ENCODE data around the gene HMGCL. TPM values are rescaled to one million over a fixed set of nuclear protein-coding genes. Genes with fewer than 3 reads are reported as not detected.
"Not testable (repeated sequence)": the region's sequence is repeated elsewhere in the genome, so short reads cannot be mapped to it uniquely, and the experiment has no call there.

HMGCL gene
- total RNA-seq, 2 experiments from 2014 or later = 44.9 to 46.0 TPM

DNA sequence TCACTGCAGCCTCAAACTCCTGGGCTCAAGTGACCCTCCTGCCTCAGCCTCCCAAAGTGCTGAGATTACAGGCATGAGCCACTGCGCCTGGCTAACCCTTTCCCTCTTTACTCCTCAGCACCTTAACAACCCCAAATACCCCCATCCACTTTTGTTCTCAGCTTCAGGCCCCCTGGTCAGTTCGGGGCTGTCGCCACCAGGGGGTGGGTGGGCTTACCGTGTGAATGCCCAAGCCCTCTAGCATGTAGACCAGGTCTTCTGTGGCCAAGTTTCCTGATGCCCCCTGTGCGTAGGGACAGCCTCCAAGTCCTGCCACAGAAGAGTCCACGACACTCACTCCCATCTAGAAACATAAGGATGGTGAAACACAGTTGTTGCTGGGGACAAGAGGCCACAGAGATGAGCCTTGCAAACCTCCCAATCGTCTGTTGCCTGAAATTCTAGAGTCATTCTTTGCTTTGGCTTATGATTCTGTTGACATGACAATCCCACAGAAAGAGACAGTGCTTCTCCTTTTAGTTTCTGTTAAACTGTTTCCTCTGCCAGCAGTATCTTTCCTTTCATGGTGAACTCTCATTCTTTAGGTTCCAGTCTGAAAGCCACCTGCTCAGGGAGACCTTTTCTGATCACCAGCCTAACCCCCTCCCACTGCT lies 20.9 kb downstream of the HMGCL start:
- DNase-seq (no peak), ATAC-seq (no peak)
- POLR2A ChIA-PET = interaction anchor here (0.7 kb wide), 1 partner anchor 24 kb away, joined by 3 read pairs; no protein-coding TSS in a partner anchor
- Mint-ChIP-seq H3K27me3 (no peaks in the 10 kb centered on the region), H3K9me3 (no peaks in the 10 kb centered on the region), H3K4me3 (no peak overlapping the region), H3K4me1 (ENCODE audit: low read depth) (peaks cover 8% of the 10 kb centered on the region), H3K36me3 (ENCODE audit: low read depth) (peaks cover 5% of the 10 kb centered on the region), H3K27ac (no peak overlapping the region)
- intact Hi-C loops (cut with micrococcal nuclease) = loop anchor here (5.0 kb wide), 1 partner anchor 63 kb away; the partner anchor contains the start of gene FUCA1
- TF ChIP-seq, protein P1, sequence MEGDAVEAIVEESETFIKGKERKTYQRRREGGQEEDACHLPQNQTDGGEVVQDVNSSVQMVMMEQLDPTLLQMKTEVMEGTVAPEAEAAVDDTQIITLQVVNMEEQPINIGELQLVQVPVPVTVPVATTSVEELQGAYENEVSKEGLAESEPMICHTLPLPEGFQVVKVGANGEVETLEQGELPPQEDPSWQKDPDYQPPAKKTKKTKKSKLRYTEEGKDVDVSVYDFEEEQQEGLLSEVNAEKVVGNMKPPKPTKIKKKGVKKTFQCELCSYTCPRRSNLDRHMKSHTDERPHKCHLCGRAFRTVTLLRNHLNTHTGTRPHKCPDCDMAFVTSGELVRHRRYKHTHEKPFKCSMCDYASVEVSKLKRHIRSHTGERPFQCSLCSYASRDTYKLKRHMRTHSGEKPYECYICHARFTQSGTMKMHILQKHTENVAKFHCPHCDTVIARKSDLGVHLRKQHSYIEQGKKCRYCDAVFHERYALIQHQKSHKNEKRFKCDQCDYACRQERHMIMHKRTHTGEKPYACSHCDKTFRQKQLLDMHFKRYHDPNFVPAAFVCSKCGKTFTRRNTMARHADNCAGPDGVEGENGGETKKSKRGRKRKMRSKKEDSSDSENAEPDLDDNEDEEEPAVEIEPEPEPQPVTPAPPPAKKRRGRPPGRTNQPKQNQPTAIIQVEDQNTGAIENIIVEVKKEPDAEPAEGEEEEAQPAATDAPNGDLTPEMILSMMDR (IDR thresholded peaks at IDR 0.05) = no peak
- CTCF ChIA-PET = interaction anchor here (1.2 kb wide), 1 partner anchor 32 kb away, joined by 3 read pairs; no protein-coding TSS in a partner anchor

DNA sequence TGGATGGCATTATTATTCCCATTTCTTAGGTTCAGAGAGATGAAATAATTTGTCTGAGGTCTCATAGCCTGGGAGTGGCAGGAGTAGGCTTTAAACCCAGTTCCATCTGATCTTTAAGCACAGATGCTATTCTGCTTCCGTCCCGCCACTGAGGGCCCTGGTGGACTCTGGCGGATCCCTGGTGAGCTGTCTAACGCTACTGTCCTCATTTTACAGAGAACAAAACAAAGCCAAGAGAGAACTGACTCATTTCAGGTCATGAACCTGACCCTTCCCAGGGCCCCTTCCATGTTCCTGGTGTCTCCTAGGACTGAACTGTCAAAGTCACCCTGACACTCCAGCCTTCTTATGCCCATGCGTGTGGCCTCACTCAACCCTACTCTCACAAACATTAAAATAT lies 21.6 kb downstream of the HMGCL start:
- H3K9me3 Mint-ChIP-seq = no peaks in the 10 kb centered on the region
- peaks cover 7% of the 10 kb centered on the region for H3K36me3 Mint-ChIP-seq (ENCODE audit: low read depth)
- intact Hi-C loops (cut with micrococcal nuclease) = loop anchor here (5.0 kb wide), 1 partner anchor 64 kb away; the partner anchor contains the start of gene FUCA1
- no peak for DNase-seq
- TF ChIP-seq, protein P1 (IDR thresholded peaks at IDR 0.05) = no peak
- peaks cover 10% of the 10 kb centered on the region for H3K4me1 Mint-ChIP-seq (ENCODE audit: low read depth)
- ATAC-seq = no peak
- H3K27me3 Mint-ChIP-seq = no peaks in the 10 kb centered on the region
- H3K27ac Mint-ChIP-seq = no peak overlapping the region
- CTCF ChIA-PET = interaction anchor here (2.5 kb wide), 1 partner anchor 113 kb away, joined by 13 read pairs; no protein-coding TSS in a partner anchor
- POLR2A ChIA-PET = interaction anchor here (0.7 kb wide), 1 partner anchor 23 kb away, joined by 3 read pairs; no protein-coding TSS in a partner anchor
- no peak overlapping the region for H3K4me3 Mint-ChIP-seq

DNA sequence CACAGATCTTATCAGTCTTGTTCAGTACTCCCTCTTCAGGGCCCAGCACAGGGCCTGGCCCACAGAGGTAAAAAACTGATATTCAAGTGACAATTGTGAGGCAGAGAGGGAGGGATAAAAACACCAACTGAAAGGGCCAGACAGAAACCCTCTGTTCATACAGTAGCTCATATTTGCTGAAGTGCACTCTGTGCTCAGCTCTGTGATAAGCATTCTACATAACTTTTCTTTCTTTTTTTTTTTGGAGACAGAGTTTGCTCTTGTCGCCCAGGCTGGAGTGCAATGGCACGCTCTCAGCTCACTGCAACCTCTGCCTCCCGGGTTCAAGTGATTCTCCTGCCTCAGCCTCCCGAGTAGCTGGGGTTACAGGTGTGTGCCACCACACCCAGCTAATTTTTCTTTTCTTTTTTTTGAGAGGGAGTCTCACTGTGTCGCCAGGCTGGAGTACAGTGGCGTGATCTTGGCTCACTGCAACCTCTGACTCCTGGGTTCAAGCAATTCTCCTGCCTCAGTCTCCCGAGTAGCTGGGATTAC lies 22.4 kb downstream of the HMGCL start:
- ChIA-PET CTCF (interaction anchor here (0.5 to 5.5 kb wide), 7 partner anchors 8 to 496 kb away, joined by 3 to 47 read pairs (median 6); no protein-coding TSS in a partner anchor), POLR2A (interaction anchor here (1.6 to 16.5 kb wide), 4 partner anchors 10 to 24 kb away, joined by 3 to 168 read pairs (median 16); partner anchors contain the start of genes LYPLA2 and PITHD1)
- ATAC-seq, H3K9me3 Mint-ChIP-seq, H3K27me3 Mint-ChIP-seq, H3K4me3 Mint-ChIP-seq, H3K27ac Mint-ChIP-seq, DNase-seq: not testable (repeated sequence)
- Mint-ChIP-seq H3K36me3 (ENCODE audit: low read depth) (peaks cover 12% of the 10 kb centered on the region), H3K4me1 (ENCODE audit: low read depth) (peaks cover 13% of the 10 kb centered on the region)
- intact Hi-C loops (cut with micrococcal nuclease) = loop anchor here (5.0 kb wide), 1 partner anchor 64 kb away; the partner anchor contains the start of gene FUCA1

DNA sequence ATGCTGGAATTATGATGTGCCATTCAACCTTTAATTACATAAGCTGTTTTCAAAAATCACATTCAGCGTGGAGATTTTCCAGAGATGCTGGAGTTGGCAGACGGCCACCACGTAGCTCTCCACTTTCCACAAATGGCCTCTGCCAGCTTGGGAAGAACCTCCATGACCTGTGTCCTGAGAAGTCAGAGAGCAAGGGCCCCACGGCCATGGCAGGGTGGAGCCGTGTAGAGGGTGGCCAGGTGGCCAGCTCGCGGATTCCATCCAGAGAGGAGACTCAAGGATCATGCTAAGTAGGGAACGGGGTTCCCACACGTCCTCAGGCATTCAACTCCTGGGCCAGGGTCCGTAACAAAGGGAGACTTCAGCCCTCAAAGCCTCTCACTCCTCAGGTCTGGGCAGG lies 23.4 kb downstream of the HMGCL start:
- Mint-ChIP-seq H3K4me3 (peak overlapping the region; percentile 92), H3K4me1 (ENCODE audit: low read depth) (peaks cover 13% of the 10 kb centered on the region), H3K9me3 (no peaks in the 10 kb centered on the region), H3K36me3 (ENCODE audit: low read depth) (peaks cover 17% of the 10 kb centered on the region), H3K27ac (no peak overlapping the region), H3K27me3 (no peaks in the 10 kb centered on the region)
- intact Hi-C loops (cut with micrococcal nuclease) = loop anchor here (5.0 kb wide), 1 partner anchor 65 kb away; the partner anchor contains the start of gene FUCA1
- TF ChIP-seq, protein P1 (IDR thresholded peaks at IDR 0.05) = no peak
- ChIA-PET CTCF (interaction anchor here (1.0 to 5.5 kb wide), 8 partner anchors 9 to 115 kb away, joined by 3 to 47 read pairs (median 6); partner anchors contain the start of genes LYPLA2 and PITHD1), POLR2A (interaction anchor here (0.8 to 16.5 kb wide), 11 partner anchors 8 to 179 kb away, joined by 3 to 168 read pairs (median 5); partner anchors contain the start of genes HMGCL, LYPLA2, PITHD1 and PNRC2)
- no peak for ATAC-seq
- no peak for DNase-seq

DNA sequence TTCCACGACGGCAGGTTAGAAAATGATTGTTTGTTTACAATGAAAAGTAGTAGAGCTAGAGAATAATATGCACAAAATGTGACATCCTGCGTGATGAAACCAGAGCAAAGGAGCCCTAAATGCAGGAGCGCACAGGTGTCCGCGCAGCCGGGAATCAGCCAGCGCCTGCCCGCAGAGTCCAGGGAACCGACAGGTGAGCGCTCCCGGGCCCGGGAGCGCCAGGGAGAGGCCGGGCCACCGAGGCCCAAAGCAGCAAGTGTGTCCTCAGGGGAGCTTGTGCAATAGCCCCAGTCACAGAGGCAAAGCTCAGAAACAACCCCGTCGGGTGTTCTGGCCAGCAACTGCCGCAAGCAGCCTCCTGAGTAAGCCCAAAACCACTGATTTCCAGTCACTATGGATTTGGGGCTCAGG lies 23.9 kb downstream of the HMGCL start:
- Mint-ChIP-seq H3K9me3 (no peaks in the 10 kb centered on the region), H3K36me3 (ENCODE audit: low read depth) (peaks cover 21% of the 10 kb centered on the region), H3K27ac (peak overlapping the region; percentile 79), H3K4me1 (ENCODE audit: low read depth) (peaks cover 13% of the 10 kb centered on the region), H3K4me3 (peak overlapping the region; percentile 92), H3K27me3 (no peaks in the 10 kb centered on the region)
- POLR2A ChIA-PET = interaction anchor here (0.8 to 16.5 kb wide), 11 partner anchors 8 to 180 kb away, joined by 3 to 168 read pairs (median 5); partner anchors contain the start of genes HMGCL, LYPLA2, PITHD1 and PNRC2
- DNase-seq = no peak
- CTCF ChIA-PET = interaction anchor here (1.0 to 5.5 kb wide), 8 partner anchors 9 to 115 kb away, joined by 3 to 47 read pairs (median 6); partner anchors contain the start of genes LYPLA2 and PITHD1
- ATAC-seq = no peak
- TF ChIP-seq, protein P1 (IDR thresholded peaks at IDR 0.05) = no peak
- intact Hi-C loops (cut with micrococcal nuclease) = loop anchor here (5.0 kb wide), 1 partner anchor 66 kb away; the partner anchor contains the start of gene FUCA1

Data from activated CD8-positive, alpha-beta T cell treated with anti-CD3 and anti-CD28 coated beads for 36 hours (primary cell).